NCI-H446 treated with DMSO at 0.1 percent for 48 hours (cell line): ENCODE data around the gene UNC13B.

Source experiments
- DNase-seq: peaks from one replicate; lab custom pipeline; 2025; lab: John Stamatoyannopoulos, UW

Gene UNC13B

DNA sequence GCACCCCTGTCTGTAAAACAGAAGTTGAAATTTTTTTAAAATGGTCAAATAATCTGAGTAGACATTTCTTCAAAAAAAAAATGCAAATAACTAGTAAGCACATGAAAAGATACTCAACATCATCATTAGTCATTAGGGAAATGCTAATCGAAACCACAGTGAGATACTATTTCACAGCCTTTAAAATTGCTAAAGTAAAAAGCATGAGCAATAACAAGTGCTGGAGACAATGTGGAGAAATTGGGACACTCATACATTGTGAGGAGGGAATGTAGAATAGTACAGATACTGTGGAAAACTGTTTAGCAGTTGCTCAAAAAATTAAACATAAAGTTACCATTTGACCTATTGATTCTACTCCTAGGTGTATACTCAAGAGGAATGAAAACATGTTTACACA lies 269.7 kb downstream of the UNC13B start:
- no peak for DNase-seq

DNA sequence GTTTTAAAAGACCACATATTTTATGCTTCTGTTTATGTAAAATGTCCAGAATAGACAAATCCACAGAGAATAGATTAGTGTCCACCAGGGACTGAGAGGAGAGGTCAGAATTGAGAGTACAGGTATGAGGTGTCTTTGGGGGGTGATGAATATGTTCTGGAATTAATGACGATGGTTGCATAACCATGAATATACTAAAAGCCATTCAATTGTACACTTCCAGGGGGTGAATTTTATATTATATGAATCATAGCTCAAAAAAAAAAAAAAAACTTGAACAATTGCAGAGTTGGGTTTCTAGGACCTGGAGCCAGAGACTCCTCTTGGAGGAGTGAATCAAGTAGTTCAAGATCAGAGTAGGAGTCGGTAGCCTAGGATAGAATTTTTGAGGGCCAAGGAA lies 270.3 kb downstream of the UNC13B start:
- no peak for DNase-seq

DNA sequence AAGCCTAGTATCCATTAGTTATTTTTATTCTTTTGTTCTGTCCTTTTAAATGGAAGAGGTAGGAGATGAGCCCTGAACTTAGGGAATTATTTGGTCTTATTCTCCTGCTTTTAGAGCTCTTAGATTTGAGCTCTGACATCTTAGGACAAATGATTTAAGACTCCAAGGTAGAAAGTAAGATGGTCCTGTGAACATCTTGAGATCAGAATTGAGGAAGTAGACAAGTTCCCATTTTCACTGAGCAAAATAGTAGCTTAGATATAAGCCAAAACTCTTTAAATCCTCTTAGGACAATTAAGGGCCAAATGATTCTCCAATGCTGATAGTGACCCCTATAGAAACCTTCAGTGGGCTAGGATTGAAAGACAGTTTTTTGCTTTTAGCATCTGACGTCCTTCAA lies 275.1 kb downstream of the UNC13B start:
- DNase-seq, result no peak

DNA sequence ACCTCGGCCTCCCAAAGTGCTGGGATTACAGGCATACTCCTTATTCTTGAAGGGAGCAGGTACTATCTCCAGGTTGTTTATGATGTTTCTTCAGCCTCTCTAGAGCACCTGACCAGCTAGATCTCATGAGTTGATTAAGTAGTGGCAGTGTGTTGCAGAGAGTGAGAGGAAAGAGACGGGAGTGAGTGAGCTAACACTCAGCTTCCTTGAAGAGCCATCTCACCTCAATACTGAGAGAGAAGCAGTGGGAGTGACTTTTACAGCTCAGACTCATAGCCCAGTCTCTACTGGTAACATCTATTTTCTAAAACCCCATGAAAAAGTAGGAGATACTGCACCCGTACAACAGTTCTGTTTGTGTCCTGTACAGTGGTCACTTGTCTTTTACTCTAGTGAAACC lies 284.2 kb downstream of the UNC13B start:
- DNase-seq, result no peak

DNA sequence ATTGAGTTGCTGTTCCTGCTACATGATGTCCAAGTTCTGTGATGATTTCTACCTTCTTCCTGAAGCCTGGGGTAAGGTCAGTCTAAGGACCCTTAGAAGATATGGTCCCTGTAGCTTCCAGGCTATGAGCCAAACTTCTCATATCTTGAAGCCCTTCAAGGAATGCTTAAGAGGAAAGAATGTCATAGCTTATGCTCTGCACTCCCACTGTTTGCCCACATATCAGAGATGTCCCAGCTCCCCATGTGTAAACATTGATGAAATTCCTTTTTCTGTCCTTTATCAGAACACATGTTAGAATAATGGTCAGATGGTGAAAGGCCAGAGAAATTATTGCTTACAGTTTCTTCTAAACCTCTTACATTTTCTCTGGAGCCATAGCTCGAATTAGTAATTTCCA lies 286.7 kb downstream of the UNC13B start:
- DNase-seq, result no peak

DNA sequence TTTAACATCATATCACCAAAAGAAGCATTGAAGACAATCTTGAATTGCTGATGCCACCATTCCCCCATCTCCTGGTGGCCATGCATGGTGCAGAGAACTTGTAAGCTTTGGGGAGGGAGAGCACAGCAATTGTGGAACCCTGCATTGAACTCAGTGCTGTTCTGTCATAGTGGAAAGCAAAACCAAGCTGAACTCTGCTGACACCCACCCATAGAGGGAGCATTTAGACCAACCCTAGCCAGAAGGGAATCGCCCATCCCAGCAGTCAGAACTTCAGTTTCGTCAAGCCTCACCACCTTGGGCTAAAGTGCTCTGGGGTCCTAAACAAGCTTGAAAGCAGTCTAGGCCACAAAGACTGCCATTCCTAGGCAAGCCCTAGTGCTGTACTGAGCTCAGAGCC lies 290.7 kb downstream of the UNC13B start:
- DNase-seq, result no peak

DNA sequence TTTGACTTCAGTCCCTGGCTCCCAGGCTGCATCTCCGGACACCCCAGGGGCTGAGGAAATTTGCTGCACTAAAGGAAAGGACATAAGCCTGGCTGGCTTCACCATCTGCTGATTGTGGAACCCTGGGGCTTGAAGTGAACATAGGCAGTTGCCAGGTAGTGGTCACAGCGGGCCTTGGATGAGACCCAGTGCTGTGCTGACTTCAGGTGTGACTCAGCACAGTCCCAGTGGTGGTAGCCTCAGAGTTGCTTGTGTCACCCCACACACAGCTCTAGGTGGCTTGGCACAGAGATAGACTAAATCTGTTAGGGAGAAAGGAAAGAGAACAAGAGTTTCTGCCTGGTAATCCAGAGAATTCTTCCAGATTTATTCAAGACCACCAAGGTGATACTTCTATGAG lies 292.0 kb downstream of the UNC13B start:
- no peak for DNase-seq
